Natural killer cell (primary cell): Measurements from ENCODE around the gene HIRIP3. TPM values are rescaled to one million over a fixed set of nuclear protein-coding genes. Genes with fewer than 3 reads are reported as not detected.

Experiments used
- ATAC-seq, 3 donors: fragments of 150-1000 bp in 2 of 3; fragments of 200-7000 bp in 1 of 3; cut with Tn5 transposase; 1 replicate in 1 of 3; 2 replicates in 2 of 3; pipeline ENCODE4 v1.10.0; 2021; ENCODE audit warnings: mild to moderate bottlenecking in 2 of 3, moderate library complexity in 2 of 3
- DNase-seq, 2 donors: peaks; one replicate each; pipeline versions ENCODE4 v3.0.0 to v3.0.0-alpha.2; 2013 to 2021; ENCODE audit warnings: mixed read lengths in 1 of 2
- H3K27ac ChIP-seq: one replicate; pipeline ENCODE4 v1.5.1; 2013; ENCODE audit warnings: mild to moderate bottlenecking, low read length
- H3K27me3 ChIP-seq: one replicate; pipeline ENCODE4 v1.6.1; 2013; ENCODE audit warnings: low read length; ENCODE audit not compliant: control insufficient read depth, insufficient read depth
- H3K36me3 ChIP-seq: one replicate; pipeline ENCODE4 v1.6.1; 2013; ENCODE audit warnings: low read length; ENCODE audit not compliant: control insufficient read depth, insufficient read depth
- H3K4me1 ChIP-seq: one replicate; pipeline ENCODE4 v1.6.1; 2013; ENCODE audit warnings: low read length; ENCODE audit not compliant: control insufficient read depth, insufficient read depth
- H3K4me3 ChIP-seq: one replicate; pipeline ENCODE4 v1.5.1; 2013; ENCODE audit warnings: low read length
- H3K9me3 ChIP-seq: one replicate; pipeline ENCODE4 v1.6.1; 2013; ENCODE audit warnings: low read length; ENCODE audit not compliant: control insufficient read depth, insufficient read depth
- H3K27ac Mint-ChIP-seq, 2 donors: one replicate each; pipeline ENCODE4 v1.8.0; 2022; ENCODE audit warnings: mild to moderate bottlenecking in 2 of 2, mixed read lengths in 2 of 2, moderate library complexity in 1 of 2
- H3K27me3 Mint-ChIP-seq, 2 donors: one replicate each; pipeline ENCODE4 v1.8.0; 2022; ENCODE audit warnings: low read depth in 2 of 2, mixed read lengths in 2 of 2
- H3K36me3 Mint-ChIP-seq: one replicate; pipeline ENCODE4 v1.8.0; 2022; ENCODE audit warnings: mixed read lengths
- H3K4me1 Mint-ChIP-seq, 2 donors: one replicate each; pipeline ENCODE4 v1.8.0; 2022; ENCODE audit warnings: mixed read lengths in 2 of 2
- H3K4me3 Mint-ChIP-seq: one replicate; pipeline ENCODE4 v1.8.0; 2022; ENCODE audit warnings: mild to moderate bottlenecking, moderate library complexity, mixed read lengths
- H3K9me3 Mint-ChIP-seq, 2 donors: one replicate each; pipeline ENCODE4 v1.8.0; 2022; ENCODE audit warnings: mixed read lengths in 2 of 2
- CTCF ChIP-seq: fragments of 200-600 bp; IDR thresholded peaks from one replicate; pipeline ENCODE4 v1.8.0; 2022; ENCODE audit warnings: antibody characterized with exemption
- WGBS: methylation state at CpG from one replicate; pipeline ENCODE4 v1.1.7; 2013; ENCODE audit warnings: missing lambda C conversion rate; ENCODE audit not compliant: insufficient coverage; 5-methylcytosine and 5-hydroxymethylcytosine counted together
- intact Hi-C: fragments of 100-400 bp; cut with micrococcal nuclease; formaldehyde crosslinking; loops from one replicate; pipeline ENCODE4 v1.14.2; 2022
- total RNA-seq, 4 donors: library from RNA; stranded (reverse); fragments of 120-200 nt in 1 of 4; gene quantifications; one replicate each; pipeline versions ENCODE4 v1.2.3 to v1.2.4, GENCODE V29; 2013 to 2022

The HIRIP3 gene
- total RNA-seq, 3 donors from 2014 or later (not counting 1 experiment from before 2014, with no cell fraction given): 11.1 to 13.4 (median 12.7) TPM

GRCh38 chr16:29943846-29944799 is 51.3 kb downstream of the HIRIP3 start:
- intact Hi-C loops: no loop called here
- no peaks in the 10 kb centered on the region for H3K9me3 ChIP-seq
- peaks cover 5% of the 10 kb centered on the region for H3K27me3 ChIP-seq
- no peaks in the 10 kb centered on the region for H3K36me3 ChIP-seq
- H3K4me3 ChIP-seq: no peak overlapping the region
- H3K27ac ChIP-seq: no peak overlapping the region
- no peak for TF ChIP-seq CTCF
- H3K9me3 Mint-ChIP-seq: no peaks in the 10 kb centered on the region
- H3K4me1 ChIP-seq: no peaks in the 10 kb centered on the region
- H3K27me3 Mint-ChIP-seq: peaks cover 0 to 20% of the 10 kb centered on the region in 2 donors
- no peak overlapping the region for H3K4me3 Mint-ChIP-seq
- H3K27ac Mint-ChIP-seq: no peak overlapping the region
- H3K36me3 Mint-ChIP-seq: no peaks in the 10 kb centered on the region
- DNase-seq (no peak), ATAC-seq (no peak)
- no peaks in the 10 kb centered on the region for H3K4me1 Mint-ChIP-seq
- 94% methylated on average over 10 of the region's 11 CpGs for WGBS

Other genes starting within 250 kb of the HIRIP3 start
- gene C16orf54, start 249.6 kb downstream of the HIRIP3 start, total RNA-seq: 100 to 1,000 TPM in 2 of 3 donors, 10 to 100 TPM in 1; 100.0 to 172 (median 146) TPM
- gene ZG16, start 217.4 kb downstream of the HIRIP3 start, total RNA-seq: not detected
- gene KIF22, start 204.9 kb downstream of the HIRIP3 start, total RNA-seq: 10 to 100 TPM; 73.4 to 96.0 (median 86.5) TPM
- 100 to 1,000 TPM; 234 to 265 (median 252) TPM for gene MAZ, start 189.1 kb downstream of the HIRIP3 start, total RNA-seq
- gene PRRT2, start 183.4 kb downstream of the HIRIP3 start, total RNA-seq: 1 to 10 TPM in 1 of 3 donors, under 1 TPM in 2; 0.70 to 1.4 (median 0.91) TPM
- 10 to 100 TPM in 2 of 3 donors, 1 to 10 TPM in 1; 8.9 to 16.2 (median 13.4) TPM for gene PAGR1, start 179.5 kb downstream of the HIRIP3 start, total RNA-seq
- gene MVP, start 175.2 kb downstream of the HIRIP3 start, total RNA-seq: 100 to 1,000 TPM; 154 to 168 (median 163) TPM
- 10 to 100 TPM; 42.3 to 66.9 (median 53.0) TPM for gene CDIPT, start 132.4 kb downstream of the HIRIP3 start, total RNA-seq
- under 1 TPM in 1 of 3 donors, not detected in 2; 0.14 TPM for gene SEZ6L2, start 96.1 kb downstream of the HIRIP3 start, total RNA-seq
- not detected for gene ASPHD1, start 95.1 kb downstream of the HIRIP3 start, total RNA-seq
- gene KCTD13, start 69.4 kb downstream of the HIRIP3 start, total RNA-seq: 10 to 100 TPM; 36.1 to 54.0 (median 51.7) TPM
- 10 to 100 TPM; 50.2 to 69.5 (median 50.8) TPM for gene TMEM219, start 33.5 kb downstream of the HIRIP3 start, total RNA-seq
- gene TAOK2, start 21.7 kb downstream of the HIRIP3 start, total RNA-seq: 10 to 100 TPM; 35.3 to 42.8 (median 41.5) TPM
- 100 to 1,000 TPM in 1 of 3 donors, 10 to 100 TPM in 2; 75.0 to 107 (median 99.5) TPM for gene INO80E, start 624 bp upstream of the HIRIP3 start, total RNA-seq
- gene DOC2A, start 15.4 kb upstream of the HIRIP3 start, total RNA-seq: not detected
- not detected for gene C16orf92, start 27.6 kb upstream of the HIRIP3 start, total RNA-seq
- gene TLCD3B, start 35.7 kb upstream of the HIRIP3 start, total RNA-seq: 1 to 10 TPM in 2 of 3 donors, under 1 TPM in 1; 0.88 to 2.0 (median 1.7) TPM
- 100 to 1,000 TPM; 412 to 544 (median 490) TPM for gene ALDOA, start 70.1 kb upstream of the HIRIP3 start, total RNA-seq
- gene PPP4C, start 80.4 kb upstream of the HIRIP3 start, total RNA-seq: 100 to 1,000 TPM; 119 to 132 (median 130) TPM
- gene TBX6, start 96.3 kb upstream of the HIRIP3 start, total RNA-seq: 1 to 10 TPM in 1 of 3 donors, under 1 TPM in 2; 0.91 to 1.1 (median 0.98) TPM
- gene YPEL3, start 100.6 kb upstream of the HIRIP3 start, total RNA-seq: 100 to 1,000 TPM; 148 to 177 (median 160) TPM
- gene GDPD3, start 117.9 kb upstream of the HIRIP3 start, total RNA-seq: 10 to 100 TPM in 1 of 3 donors, 1 to 10 TPM in 2; 5.3 to 14.7 (median 9.1) TPM
- gene MAPK3, start 127.6 kb upstream of the HIRIP3 start, total RNA-seq: 10 to 100 TPM; 45.2 to 55.7 (median 50.9) TPM
- 100 to 1,000 TPM; 699 to 926 (median 829) TPM for gene CORO1A, start 188.0 kb upstream of the HIRIP3 start, total RNA-seq
- gene BOLA2B, start 198.0 kb upstream of the HIRIP3 start, total RNA-seq: 10 to 100 TPM; 63.0 to 94.3 (median 70.6) TPM
- 100 to 1,000 TPM in 2 of 3 donors, 10 to 100 TPM in 1; 78.1 to 132 (median 109) TPM for gene SLX1A, start 198.3 kb upstream of the HIRIP3 start, total RNA-seq
- gene SULT1A3, start 203.6 kb upstream of the HIRIP3 start, total RNA-seq: 10 to 100 TPM; 15.9 to 27.1 (median 19.4) TPM